ENCODE measurements around the gene G0S2.

Gene G0S2

DNA sequence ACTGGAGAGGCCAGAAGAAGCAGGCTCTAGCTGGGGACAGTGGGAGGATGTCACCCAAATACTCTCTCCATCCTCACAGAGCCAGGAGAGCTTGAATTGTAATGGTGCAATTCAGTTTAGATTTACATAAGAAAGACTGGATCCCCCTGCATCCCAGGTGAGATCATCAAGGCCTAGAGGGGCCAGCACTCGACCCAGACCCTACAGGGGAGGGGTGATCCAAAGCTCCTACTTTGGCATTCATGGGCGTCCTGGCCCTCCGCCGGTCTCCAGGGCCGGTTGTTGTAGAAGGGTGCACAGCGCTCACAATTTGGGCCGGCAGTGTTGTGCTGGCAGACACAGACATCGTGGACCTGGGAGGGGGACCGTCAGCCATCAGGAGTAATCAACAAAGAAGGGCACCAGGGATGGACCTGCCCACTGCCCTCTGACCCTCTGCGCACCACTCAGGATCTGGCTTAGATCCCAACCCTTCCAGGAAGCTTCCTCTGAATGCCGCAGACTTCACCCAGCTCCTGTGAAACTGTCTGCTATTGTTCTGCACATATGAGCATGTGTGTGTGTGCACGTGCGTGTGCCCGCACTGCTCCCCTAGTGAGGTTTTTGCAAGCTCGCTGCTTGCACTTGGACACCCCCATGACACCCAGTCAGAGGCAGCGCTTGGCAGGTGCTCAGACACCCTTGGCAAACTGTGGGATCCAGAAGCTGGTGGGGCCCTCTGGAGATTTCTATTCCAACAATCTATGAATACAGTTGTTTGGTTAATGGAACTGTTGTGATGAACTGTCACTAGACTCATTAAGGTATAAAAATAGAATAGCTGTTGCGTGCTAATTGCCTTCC lies 44.6 kb upstream of the G0S2 start (continued):
- no peak for TF ChIP-seq ZBTB21 (tag by site-specific recombination; IDR thresholded peaks at IDR 0.05)

DNA sequence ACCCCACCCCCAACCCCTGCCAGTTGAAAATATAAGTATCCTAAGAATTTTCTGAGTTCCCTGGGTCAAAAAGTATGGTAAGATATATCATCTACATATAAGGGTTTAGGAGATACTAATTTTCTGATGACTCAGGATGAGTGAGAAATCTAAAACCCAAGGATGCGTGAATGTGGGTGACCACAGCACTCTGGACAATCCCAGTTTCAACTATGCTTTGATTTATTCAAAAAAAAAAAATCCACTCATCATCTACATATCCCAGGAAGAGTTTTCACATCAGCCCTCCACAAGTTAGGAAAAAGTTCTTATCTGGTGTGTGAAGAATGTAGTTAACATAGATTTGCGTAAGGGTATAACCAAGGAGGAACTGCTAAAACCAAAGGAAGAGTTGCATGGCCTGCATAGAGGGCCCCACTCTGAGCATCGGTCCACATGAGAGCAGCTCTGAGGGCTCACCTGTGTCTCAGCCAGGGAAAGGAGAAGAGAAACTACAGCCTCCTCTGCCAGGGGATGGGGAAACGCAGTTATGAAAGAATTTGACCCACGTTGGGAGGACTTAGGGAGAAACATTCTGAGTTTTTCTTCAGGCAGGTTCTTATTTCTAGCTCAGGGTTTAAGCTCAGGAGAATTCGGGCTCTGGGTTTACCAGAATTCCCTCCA lies 41.7 kb upstream of the G0S2 start:
- TF ChIP-seq ZNF221 (tag by site-specific recombination; IDR thresholded peaks at IDR 0.05; ENCODE audit: borderline replicate concordance), result no peak
- TF ChIP-seq, protein P1, sequence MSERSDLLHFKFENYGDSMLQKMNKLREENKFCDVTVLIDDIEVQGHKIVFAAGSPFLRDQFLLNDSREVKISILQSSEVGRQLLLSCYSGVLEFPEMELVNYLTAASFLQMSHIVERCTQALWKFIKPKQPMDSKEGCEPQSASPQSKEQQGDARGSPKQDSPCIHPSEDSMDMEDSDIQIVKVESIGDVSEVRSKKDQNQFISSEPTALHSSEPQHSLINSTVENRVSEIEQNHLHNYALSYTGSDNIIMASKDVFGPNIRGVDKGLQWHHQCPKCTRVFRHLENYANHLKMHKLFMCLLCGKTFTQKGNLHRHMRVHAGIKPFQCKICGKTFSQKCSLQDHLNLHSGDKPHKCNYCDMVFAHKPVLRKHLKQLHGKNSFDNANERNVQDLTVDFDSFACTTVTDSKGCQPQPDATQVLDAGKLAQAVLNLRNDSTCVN (tag by site-specific recombination; optimal IDR thresholded peaks at IDR 0.05), result no peak
- H3K4me1 ChIP-seq (ENCODE audit: control insufficient read depth, insufficient read depth, low read length), result no peaks in the 10 kb centered on the region
- no peak overlapping the region for H3K27ac ChIP-seq (ENCODE audit: extremely low read depth, low read depth, low read length)
- H3K4me3 ChIP-seq (ENCODE audit: low read depth, low read length), result no peak overlapping the region
- ChIA-PET CTCF (interaction anchor here (0.6 kb wide), 1 partner anchor 201 kb away, joined by 3 read pairs; no protein-coding TSS in a partner anchor), POLR2A (interaction anchor here (0.6 kb wide), 1 partner anchor 15 kb away, joined by 3 read pairs; no protein-coding TSS in a partner anchor)
- no peaks in the 10 kb centered on the region for H3K9me3 ChIP-seq (ENCODE audit: control insufficient read depth, insufficient read depth, low read depth, low read length)
- H3K36me3 ChIP-seq (ENCODE audit: control insufficient read depth in 2 of 2, insufficient read depth in 1 of 2, low read length in 2 of 2), result no peaks in the 10 kb centered on the region

GRCh38 chr1:209634005-209634737 lies 41.0 kb upstream of the G0S2 start:
- ChIA-PET POLR2A (interaction anchor here (0.6 kb wide), 1 partner anchor 15 kb away, joined by 3 read pairs; no protein-coding TSS in a partner anchor), CTCF (interaction anchor here (0.6 to 0.7 kb wide), 4 partner anchors 8 to 200 kb away, joined by 3 to 4 read pairs (median 3); no protein-coding TSS in a partner anchor)
- Histone ChIP-seq H3K36me3 (ENCODE audit: control insufficient read depth in 2 of 2, insufficient read depth in 1 of 2, low read length in 2 of 2) (no peaks in the 10 kb centered on the region), H3K27ac (ENCODE audit: extremely low read depth, low read depth, low read length) (no peak overlapping the region), H3K9me3 (ENCODE audit: control insufficient read depth, insufficient read depth, low read depth, low read length) (no peaks in the 10 kb centered on the region), H3K4me1 (ENCODE audit: control insufficient read depth, insufficient read depth, low read length) (no peaks in the 10 kb centered on the region), H3K4me3 (ENCODE audit: low read depth, low read length) (no peak overlapping the region)
- TF ChIP-seq ZBTB8A (tag by site-specific recombination; IDR thresholded peaks at IDR 0.05) (no peak), ZNF292 (tag by site-specific recombination; IDR thresholded peaks at IDR 0.05; ENCODE audit: borderline replicate concordance, low read depth) (no peak), MYNN (tag by site-specific recombination; IDR thresholded peaks at IDR 0.05; ENCODE audit: borderline replicate concordance) (no peak), SP2 (tag by site-specific recombination; IDR thresholded peaks at IDR 0.05) (no peak), PRDM2 (tag by site-specific recombination; IDR thresholded peaks at IDR 0.05; ENCODE audit: borderline replicate concordance) (no peak), ZNF76 (tag by site-specific recombination; IDR thresholded peaks at IDR 0.05; ENCODE audit: borderline replicate concordance, low read depth) (no peak), MEIS1 (CRISPR knock-in tag; IDR thresholded peaks at IDR 0.05; ENCODE audit: borderline replicate concordance) (no peak), ZNF426 (tag by site-specific recombination; IDR thresholded peaks at IDR 0.05) (no peak), ZXDB (tag by site-specific recombination; IDR thresholded peaks at IDR 0.05) (no peak)
- TF ChIP-seq, protein P2, sequence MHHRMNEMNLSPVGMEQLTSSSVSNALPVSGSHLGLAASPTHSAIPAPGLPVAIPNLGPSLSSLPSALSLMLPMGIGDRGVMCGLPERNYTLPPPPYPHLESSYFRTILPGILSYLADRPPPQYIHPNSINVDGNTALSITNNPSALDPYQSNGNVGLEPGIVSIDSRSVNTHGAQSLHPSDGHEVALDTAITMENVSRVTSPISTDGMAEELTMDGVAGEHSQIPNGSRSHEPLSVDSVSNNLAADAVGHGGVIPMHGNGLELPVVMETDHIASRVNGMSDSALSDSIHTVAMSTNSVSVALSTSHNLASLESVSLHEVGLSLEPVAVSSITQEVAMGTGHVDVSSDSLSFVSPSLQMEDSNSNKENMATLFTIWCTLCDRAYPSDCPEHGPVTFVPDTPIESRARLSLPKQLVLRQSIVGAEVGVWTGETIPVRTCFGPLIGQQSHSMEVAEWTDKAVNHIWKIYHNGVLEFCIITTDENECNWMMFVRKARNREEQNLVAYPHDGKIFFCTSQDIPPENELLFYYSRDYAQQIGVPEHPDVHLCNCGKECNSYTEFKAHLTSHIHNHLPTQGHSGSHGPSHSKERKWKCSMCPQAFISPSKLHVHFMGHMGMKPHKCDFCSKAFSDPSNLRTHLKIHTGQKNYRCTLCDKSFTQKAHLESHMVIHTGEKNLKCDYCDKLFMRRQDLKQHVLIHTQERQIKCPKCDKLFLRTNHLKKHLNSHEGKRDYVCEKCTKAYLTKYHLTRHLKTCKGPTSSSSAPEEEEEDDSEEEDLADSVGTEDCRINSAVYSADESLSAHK (tag by site-specific recombination; IDR thresholded peaks at IDR 0.05), result no peak
- TF ChIP-seq, protein P3, sequence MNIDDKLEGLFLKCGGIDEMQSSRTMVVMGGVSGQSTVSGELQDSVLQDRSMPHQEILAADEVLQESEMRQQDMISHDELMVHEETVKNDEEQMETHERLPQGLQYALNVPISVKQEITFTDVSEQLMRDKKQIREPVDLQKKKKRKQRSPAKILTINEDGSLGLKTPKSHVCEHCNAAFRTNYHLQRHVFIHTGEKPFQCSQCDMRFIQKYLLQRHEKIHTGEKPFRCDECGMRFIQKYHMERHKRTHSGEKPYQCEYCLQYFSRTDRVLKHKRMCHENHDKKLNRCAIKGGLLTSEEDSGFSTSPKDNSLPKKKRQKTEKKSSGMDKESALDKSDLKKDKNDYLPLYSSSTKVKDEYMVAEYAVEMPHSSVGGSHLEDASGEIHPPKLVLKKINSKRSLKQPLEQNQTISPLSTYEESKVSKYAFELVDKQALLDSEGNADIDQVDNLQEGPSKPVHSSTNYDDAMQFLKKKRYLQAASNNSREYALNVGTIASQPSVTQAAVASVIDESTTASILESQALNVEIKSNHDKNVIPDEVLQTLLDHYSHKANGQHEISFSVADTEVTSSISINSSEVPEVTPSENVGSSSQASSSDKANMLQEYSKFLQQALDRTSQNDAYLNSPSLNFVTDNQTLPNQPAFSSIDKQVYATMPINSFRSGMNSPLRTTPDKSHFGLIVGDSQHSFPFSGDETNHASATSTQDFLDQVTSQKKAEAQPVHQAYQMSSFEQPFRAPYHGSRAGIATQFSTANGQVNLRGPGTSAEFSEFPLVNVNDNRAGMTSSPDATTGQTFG (tag by site-specific recombination; IDR thresholded peaks at IDR 0.05; ENCODE audit: borderline replicate concordance), result no peak
